A549 (cell line): ENCODE results near the gene TEP1.

Experiments
- BHLHE40 ChIP-seq: IDR thresholded peaks from 2 replicates; pipeline ENCODE4 v1.6.1; 2012; ENCODE audit warnings: low read depth, low read length, inconsistent platforms
- CTCF ChIP-seq: fragments of >200 bp; sonication (Bioruptor Twin); formaldehyde crosslinking; IDR thresholded peaks from 3 replicates; pipeline ENCODE4 v1.5.1; 2016
- EP300 ChIP-seq, 2 experiments: fragments of >200 bp; sonication (Bioruptor Twin); formaldehyde crosslinking; IDR thresholded peaks; 2 replicates in 1 of 2; 3 replicates in 1 of 2; pipeline ENCODE4 v1.6.1; 2016 to 2017
- ESRRA ChIP-seq: fragments of 150-350 bp; IDR thresholded peaks from 2 replicates; pipeline ENCODE4 v1.6.1; 2014; ENCODE audit warnings: mild to moderate bottlenecking, low read length, borderline replicate concordance
- HDAC2 ChIP-seq: fragments of 200-600 bp; sonication (generic); IDR thresholded peaks from 2 replicates; pipeline ENCODE4 v1.6.1; 2016
- JUN ChIP-seq, 2 experiments: fragments of >200 bp; sonication (Bioruptor Twin); formaldehyde crosslinking; IDR thresholded peaks; 2 replicates in 1 of 2; 3 replicates in 1 of 2; pipeline ENCODE4 v1.6.1; 2016 to 2017
- POLR2A ChIP-seq: IDR thresholded peaks from 2 replicates; pipeline ENCODE4 v1.6.1; 2012; ENCODE audit warnings: mild to moderate bottlenecking, low read length
- USF2 ChIP-seq: fragments of 450-650 bp; IDR thresholded peaks from 2 replicates; pipeline ENCODE4 v1.6.1; 2014; ENCODE audit warnings: antibody characterized with exemption
- TF ChIP-seq, protein P1 (sequence below): IDR thresholded peaks from 2 replicates; pipeline ENCODE4 v1.6.1; 2012; ENCODE audit warnings: low read depth, borderline replicate concordance

GRCh38 chr14:20418501-20418909, 5.2 kb upstream of the TEP1 start:
- no peak for TF ChIP-seq EP300 (IDR thresholded peaks at IDR 0.05)
- no peak for TF ChIP-seq CTCF
- TF ChIP-seq HDAC2: no peak
- TF ChIP-seq JUN (IDR thresholded peaks at IDR 0.05): no peak
- TF ChIP-seq ESRRA: no peak
- no peak for TF ChIP-seq BHLHE40
- no peak for TF ChIP-seq POLR2A
- TF ChIP-seq USF2: no peak
- TF ChIP-seq, protein P1, sequence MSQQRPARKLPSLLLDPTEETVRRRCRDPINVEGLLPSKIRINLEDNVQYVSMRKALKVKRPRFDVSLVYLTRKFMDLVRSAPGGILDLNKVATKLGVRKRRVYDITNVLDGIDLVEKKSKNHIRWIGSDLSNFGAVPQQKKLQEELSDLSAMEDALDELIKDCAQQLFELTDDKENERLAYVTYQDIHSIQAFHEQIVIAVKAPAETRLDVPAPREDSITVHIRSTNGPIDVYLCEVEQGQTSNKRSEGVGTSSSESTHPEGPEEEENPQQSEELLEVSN: no peak
